CD4-positive, alpha-beta T cell (primary cell): ENCODE measurements around the gene PPP2R5C. TPM values are rescaled to one million over a fixed set of nuclear protein-coding genes. Genes with fewer than 3 reads are reported as not detected.

Experiments used
- ATAC-seq: fragments of 200-7000 bp; cut with Tn5 transposase; one replicate; pipeline ENCODE4 v1.10.0; 2022; ENCODE audit warnings: mild to moderate bottlenecking; ENCODE audit not compliant: poor library complexity
- CTCF ChIA-PET: fragments of 350-600 bp; sonication (Branson Sonifier 250); formaldehyde crosslinking; loops from one replicate; lab custom pipeline; 2021; ENCODE audit warnings: antibody characterized with exemption, inconsistent platforms; lab: Charles Lee
- POLR2A ChIA-PET: fragments of 350-600 bp; sonication (Branson Sonifier 250); formaldehyde crosslinking; loops from one replicate; lab custom pipeline; 2021; ENCODE audit warnings: antibody characterized with exemption, inconsistent platforms; lab: Charles Lee
- DNase-seq, 14 experiments: peaks; one replicate each; pipeline ENCODE4 v3.0.0-alpha.2; 2013 to 2020; ENCODE audit warnings: mixed read lengths in 2 of 14
- H3K27ac ChIP-seq, 2 donors: one replicate each; pipeline versions ENCODE4 v1.5.1 to v1.7.0; 2013; ENCODE audit warnings: low read length in 2 of 2, low read depth in 1 of 2, mild to moderate bottlenecking in 1 of 2
- H3K27me3 ChIP-seq, 2 experiments: 1 replicate in 1 of 2; 2 replicates in 1 of 2; pipeline versions ENCODE4 v1.6.1 to v1.7.0; 2013; ENCODE audit warnings: low read length in 2 of 2, control low read depth in 1 of 2, mild to moderate bottlenecking in 1 of 2, moderate library complexity in 1 of 2; ENCODE audit not compliant: insufficient read depth in 2 of 2, control insufficient read depth in 1 of 2
- H3K36me3 ChIP-seq: one replicate; pipeline ENCODE4 v1.6.1; 2013; ENCODE audit warnings: low read length, control low read depth; ENCODE audit not compliant: insufficient read depth
- H3K4me1 ChIP-seq: one replicate; pipeline ENCODE4 v1.6.1; 2013; ENCODE audit warnings: low read length, control low read depth; ENCODE audit not compliant: insufficient read depth
- H3K4me3 ChIP-seq: one replicate; pipeline ENCODE4 v1.5.1; 2013; ENCODE audit warnings: mild to moderate bottlenecking, low read length, moderate library complexity
- H3K9me3 ChIP-seq, 2 experiments: 1 replicate in 1 of 2; 2 replicates in 1 of 2; pipeline versions ENCODE4 v1.6.1 to v1.7.0; 2013; ENCODE audit warnings: low read length in 2 of 2, mild to moderate bottlenecking in 2 of 2, control low read depth in 1 of 2, moderate library complexity in 1 of 2; ENCODE audit not compliant: control insufficient read depth in 1 of 2, insufficient read depth in 1 of 2
- H3K27ac Mint-ChIP-seq: one replicate; pipeline ENCODE4 v1.8.0; 2020; ENCODE audit warnings: mixed read lengths
- H3K27me3 Mint-ChIP-seq: one replicate; pipeline ENCODE4 v1.8.0; 2021; ENCODE audit warnings: mixed read lengths
- H3K36me3 Mint-ChIP-seq: one replicate; pipeline ENCODE4 v1.8.0; 2021; ENCODE audit warnings: low read depth, mixed read lengths
- H3K4me1 Mint-ChIP-seq: one replicate; pipeline ENCODE4 v1.8.0; 2021; ENCODE audit warnings: low read depth, mixed read lengths
- H3K4me3 Mint-ChIP-seq: one replicate; pipeline ENCODE4 v1.8.0; 2020; ENCODE audit warnings: mild to moderate bottlenecking, mixed read lengths
- H3K9me3 Mint-ChIP-seq: one replicate; pipeline ENCODE4 v1.8.0; 2020; ENCODE audit warnings: mixed read lengths
- intact Hi-C, 2 experiments: fragments of 100-400 bp; cut with DNase I in 1 of 2; cut with micrococcal nuclease in 1 of 2; formaldehyde crosslinking; loops; one replicate each; pipeline versions ENCODE4 v1.15.1 to v1.9.0; 2023 to 2025; cut with DNase I, micrococcal nuclease
- total RNA-seq, 174 experiments: library from RNA in 2 of 174; stranded (reverse) in 2 of 174; gene quantifications; one replicate each; pipeline ENCODE4 v1.2.3 and lab custom pipeline; 2021 to 2026
- TF ChIP-seq, protein P1 (sequence below): fragments of 200-600 bp; IDR thresholded peaks from one replicate; pipeline ENCODE4 v1.8.0; 2022; ENCODE audit warnings: antibody characterized with exemption, mild to moderate bottlenecking

The PPP2R5C gene
- total RNA-seq, 2 experiments from 2014 or later = 463 to 487 TPM

DNA sequence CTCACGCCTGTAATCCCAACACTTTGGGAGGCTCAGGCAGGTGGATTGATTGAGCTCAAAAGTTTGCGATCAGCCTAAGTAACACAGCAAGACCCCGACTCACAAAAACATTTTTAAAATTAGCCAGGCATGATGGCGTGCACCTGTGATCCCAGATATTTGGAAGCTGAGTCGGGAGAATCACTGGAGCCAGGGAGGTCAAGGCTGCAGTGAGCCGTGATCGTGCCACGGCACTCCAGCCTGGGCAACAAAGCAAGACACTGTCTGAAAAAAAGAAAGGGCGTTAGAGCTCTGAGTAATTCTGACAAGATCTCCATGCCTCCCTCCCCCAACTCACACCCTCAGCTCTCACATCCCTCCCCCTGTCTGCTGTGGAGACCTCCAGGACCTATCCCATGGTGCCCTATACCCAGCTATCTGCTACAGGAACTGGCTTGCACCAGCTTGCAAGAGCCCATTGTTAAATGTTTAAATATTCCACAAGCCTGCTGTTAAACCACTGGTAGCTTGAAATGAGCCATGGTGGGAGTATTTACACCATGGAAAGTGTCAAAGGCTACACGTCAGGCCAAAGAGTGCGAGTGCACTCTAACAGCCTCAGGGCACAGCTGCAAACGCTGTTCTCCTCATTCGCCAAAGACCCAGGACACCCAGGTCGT, 35.1 kb upstream of the PPP2R5C start:
- Histone ChIP-seq H3K9me3 (no peaks in the 10 kb centered on the region), H3K27ac (no peak overlapping the region), H3K36me3 (no peaks in the 10 kb centered on the region), H3K4me3 (no peak overlapping the region), H3K4me1 (peaks cover 34% of the 10 kb centered on the region), H3K27me3 (no peaks in the 10 kb centered on the region)
- DNase-seq = peak in 2 of 14 experiments; percentile 39 to 40
- intact Hi-C loops = loop anchor here in 1 of 2 experiments (2.0 kb wide), 1 partner anchor 32 kb away; no protein-coding TSS in a partner anchor
- Mint-ChIP-seq H3K4me1 (peaks cover 61% of the 10 kb centered on the region), H3K27ac (peak overlapping the region; percentile 47), H3K36me3 (no peaks in the 10 kb centered on the region), H3K4me3 (no peak overlapping the region), H3K27me3 (no peaks in the 10 kb centered on the region), H3K9me3 (no peaks in the 10 kb centered on the region)
- ChIA-PET CTCF (interaction anchor here (0.9 to 1.4 kb wide), 2 partner anchors 19 to 45 kb away, joined by 3 to 4 read pairs; no protein-coding TSS in a partner anchor), POLR2A (no interaction called here)
- no peak for ATAC-seq
- TF ChIP-seq, protein P1, sequence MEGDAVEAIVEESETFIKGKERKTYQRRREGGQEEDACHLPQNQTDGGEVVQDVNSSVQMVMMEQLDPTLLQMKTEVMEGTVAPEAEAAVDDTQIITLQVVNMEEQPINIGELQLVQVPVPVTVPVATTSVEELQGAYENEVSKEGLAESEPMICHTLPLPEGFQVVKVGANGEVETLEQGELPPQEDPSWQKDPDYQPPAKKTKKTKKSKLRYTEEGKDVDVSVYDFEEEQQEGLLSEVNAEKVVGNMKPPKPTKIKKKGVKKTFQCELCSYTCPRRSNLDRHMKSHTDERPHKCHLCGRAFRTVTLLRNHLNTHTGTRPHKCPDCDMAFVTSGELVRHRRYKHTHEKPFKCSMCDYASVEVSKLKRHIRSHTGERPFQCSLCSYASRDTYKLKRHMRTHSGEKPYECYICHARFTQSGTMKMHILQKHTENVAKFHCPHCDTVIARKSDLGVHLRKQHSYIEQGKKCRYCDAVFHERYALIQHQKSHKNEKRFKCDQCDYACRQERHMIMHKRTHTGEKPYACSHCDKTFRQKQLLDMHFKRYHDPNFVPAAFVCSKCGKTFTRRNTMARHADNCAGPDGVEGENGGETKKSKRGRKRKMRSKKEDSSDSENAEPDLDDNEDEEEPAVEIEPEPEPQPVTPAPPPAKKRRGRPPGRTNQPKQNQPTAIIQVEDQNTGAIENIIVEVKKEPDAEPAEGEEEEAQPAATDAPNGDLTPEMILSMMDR = no peak

DNA sequence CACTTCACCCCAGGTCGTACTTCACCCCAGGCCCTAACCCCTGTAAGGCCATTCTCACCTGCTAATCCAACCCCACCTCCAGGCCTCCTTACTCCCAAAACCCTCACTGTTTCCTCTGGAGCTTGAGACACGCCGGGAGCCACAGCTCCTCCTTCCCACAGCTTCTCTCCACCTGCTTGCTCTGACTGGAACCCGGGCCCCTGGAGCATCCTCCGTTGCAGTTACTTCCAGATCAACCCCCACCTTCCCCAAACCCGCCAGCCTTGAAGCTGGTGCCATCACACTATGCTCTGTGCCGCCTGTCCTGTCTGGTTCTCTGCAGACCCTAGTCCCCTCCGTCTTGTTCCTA, 34.6 kb upstream of the PPP2R5C start:
- ChIA-PET POLR2A (interaction anchor here (0.6 kb wide), 1 partner anchor 100 kb away, joined by 3 read pairs; no protein-coding TSS in a partner anchor), CTCF (interaction anchor here (0.9 kb wide), 1 partner anchor 44 kb away, joined by 3 read pairs; no protein-coding TSS in a partner anchor)
- no peaks in the 10 kb centered on the region for H3K27me3 Mint-ChIP-seq
- ATAC-seq (no peak), DNase-seq (peak in 1 of 14 experiments; percentile 20)
- H3K4me1 Mint-ChIP-seq = peaks cover 61% of the 10 kb centered on the region
- no peaks in the 10 kb centered on the region for H3K9me3 Mint-ChIP-seq
- intact Hi-C loops = loop anchor here in 1 of 2 experiments (2.0 kb wide), 1 partner anchor 32 kb away; no protein-coding TSS in a partner anchor
- H3K4me3 Mint-ChIP-seq = no peak overlapping the region
- H3K36me3 Mint-ChIP-seq = no peaks in the 10 kb centered on the region
- H3K27ac Mint-ChIP-seq = peak overlapping the region; percentile 47
- H3K9me3 ChIP-seq = no peaks in the 10 kb centered on the region
- no peak overlapping the region for H3K4me3 ChIP-seq
- no peak overlapping the region for H3K27ac ChIP-seq
- TF ChIP-seq, protein P1 = no peak
- peaks cover 34% of the 10 kb centered on the region for H3K4me1 ChIP-seq
- no peaks in the 10 kb centered on the region for H3K36me3 ChIP-seq
- no peaks in the 10 kb centered on the region for H3K27me3 ChIP-seq

DNA sequence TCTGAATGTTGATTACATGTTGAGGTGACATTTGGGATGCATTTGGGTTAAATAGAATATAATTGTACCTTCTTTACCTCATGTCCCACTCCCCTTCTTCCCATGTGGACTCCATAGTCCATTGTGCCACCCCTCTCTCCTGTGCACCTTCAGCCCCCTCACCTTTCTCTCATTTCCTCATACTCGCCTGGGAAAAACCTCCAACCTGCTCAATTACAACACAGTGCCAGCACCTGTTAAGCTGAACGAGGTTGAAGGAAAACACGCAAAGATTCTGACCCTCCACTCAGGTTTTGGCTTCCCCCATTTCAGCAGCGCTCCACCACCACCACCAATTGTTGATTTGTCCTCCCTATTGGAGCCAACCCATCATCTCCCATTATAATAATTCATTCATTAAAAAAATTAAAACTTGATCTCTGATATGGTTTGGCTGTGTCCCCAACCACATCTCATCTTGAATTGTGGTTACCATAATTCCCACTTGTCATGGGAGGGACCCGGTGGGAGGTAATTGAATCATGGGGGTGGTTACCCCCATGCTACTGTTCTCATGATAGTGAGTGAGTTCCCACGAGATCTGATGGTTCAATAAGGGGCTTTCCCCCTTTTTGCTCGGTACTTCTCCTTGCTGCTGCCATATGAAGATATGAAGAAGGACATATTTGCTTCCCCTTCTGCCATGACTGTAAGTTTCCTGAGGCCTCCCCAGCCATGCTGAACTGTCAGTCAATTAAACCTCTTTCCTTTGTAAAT, 33.7 kb upstream of the PPP2R5C start:
- H3K9me3 Mint-ChIP-seq = no peaks in the 10 kb centered on the region
- H3K4me1 Mint-ChIP-seq = peaks cover 59% of the 10 kb centered on the region

More for the DNA sequence above, 33.7 kb upstream of the PPP2R5C start:
- ATAC-seq (no peak), DNase-seq (peak in 2 of 14 experiments; percentile 2 to 46)
- Histone ChIP-seq H3K27ac (no peak overlapping the region), H3K4me1 (peaks cover 35% of the 10 kb centered on the region), H3K36me3 (no peaks in the 10 kb centered on the region), H3K9me3 (no peaks in the 10 kb centered on the region), H3K4me3 (no peak overlapping the region), H3K27me3 (no peaks in the 10 kb centered on the region)
- Mint-ChIP-seq H3K27ac (peak overlapping the region; percentile 47), H3K36me3 (no peaks in the 10 kb centered on the region), H3K27me3 (no peaks in the 10 kb centered on the region), H3K4me3 (no peak overlapping the region)
- TF ChIP-seq, protein P1 = no peak
- POLR2A ChIA-PET = interaction anchor here (0.6 kb wide), 1 partner anchor 99 kb away, joined by 3 read pairs; no protein-coding TSS in a partner anchor
- CTCF ChIA-PET = no interaction called here
- intact Hi-C loops = loop anchor here in 1 of 2 experiments (2.0 kb wide), 1 partner anchor 31 kb away; no protein-coding TSS in a partner anchor
